Activated naive CD8-positive, alpha-beta T cell treated with anti-CD3 and anti-CD28 coated beads, Interleukin-2, amount 50 U/mL, for 24 hours (primary cell): ENCODE results near the gene CLDN15.
A peak's percentile ranks its signal among the peaks of the same experiment; 100 is the strongest.

Experiments
- ATAC-seq: fragments of 150-1000 bp; cut with Tn5 transposase; one replicate; pipeline ENCODE4 v1.10.0; 2021
- DNase-seq: peaks from one replicate; pipeline ENCODE4 v3.0.0; 2021
- H3K27ac Mint-ChIP-seq: one replicate; pipeline ENCODE4 v1.8.0; 2021; ENCODE audit warnings: mild to moderate bottlenecking, mixed read lengths
- H3K27me3 Mint-ChIP-seq: one replicate; pipeline ENCODE4 v1.8.0; 2021; ENCODE audit warnings: mixed read lengths
- H3K36me3 Mint-ChIP-seq: one replicate; pipeline ENCODE4 v1.8.0; 2021; ENCODE audit warnings: low read depth, mixed read lengths
- H3K4me1 Mint-ChIP-seq: one replicate; pipeline ENCODE4 v1.8.0; 2021; ENCODE audit warnings: mixed read lengths
- H3K4me3 Mint-ChIP-seq: one replicate; pipeline ENCODE4 v1.8.0; 2021; ENCODE audit warnings: mild to moderate bottlenecking, moderate library complexity, mixed read lengths
- H3K9me3 Mint-ChIP-seq: one replicate; pipeline ENCODE4 v1.8.0; 2021; ENCODE audit warnings: mixed read lengths

Gene CLDN15

GRCh38 chr7:101238226-101239182 is 902 bp upstream of the CLDN15 start:
- no peaks in the 10 kb centered on the region for H3K9me3 Mint-ChIP-seq
- peaks cover 11% of the 10 kb centered on the region for H3K4me1 Mint-ChIP-seq
- no peak for DNase-seq
- no peak for ATAC-seq
- H3K36me3 Mint-ChIP-seq: no peaks in the 10 kb centered on the region
- H3K4me3 Mint-ChIP-seq: no peak overlapping the region
- peak overlapping the region; percentile 19 for H3K27ac Mint-ChIP-seq
- H3K27me3 Mint-ChIP-seq: no peaks in the 10 kb centered on the region

DNA sequence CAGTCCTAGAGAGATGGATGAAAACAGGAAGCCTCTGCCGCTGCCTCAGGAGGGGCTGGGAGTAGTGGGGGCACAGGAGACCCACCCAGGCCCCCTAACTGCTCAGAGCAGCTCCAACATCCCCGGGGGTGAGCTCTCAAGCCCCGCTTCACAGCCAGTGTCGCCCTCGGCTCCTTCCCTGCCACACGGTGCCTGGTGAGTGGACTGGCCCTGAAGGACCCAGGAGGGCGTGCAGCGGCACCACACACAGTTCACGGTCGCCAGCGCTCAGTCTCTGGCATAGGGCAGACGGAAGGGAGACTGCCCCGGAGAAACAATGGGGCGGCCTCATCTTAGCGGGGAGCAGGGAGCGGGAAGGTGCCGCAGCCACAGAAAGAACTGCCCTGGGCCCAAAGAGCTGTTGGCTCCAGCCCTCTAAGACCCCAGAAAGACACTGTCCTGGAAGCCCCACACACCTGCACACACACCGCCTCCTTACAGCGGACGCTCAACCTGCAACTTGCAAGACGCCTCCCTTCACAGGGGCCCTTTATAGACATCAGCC is 1.2 kb downstream of the CLDN15 start:
- H3K4me3 Mint-ChIP-seq: no peak overlapping the region
- H3K36me3 Mint-ChIP-seq: no peaks in the 10 kb centered on the region
- ATAC-seq (no peak), DNase-seq (no peak)
- H3K27ac Mint-ChIP-seq: no peak overlapping the region
- peaks cover under 1% of the 10 kb centered on the region for H3K4me1 Mint-ChIP-seq
- H3K9me3 Mint-ChIP-seq: no peaks in the 10 kb centered on the region
- H3K27me3 Mint-ChIP-seq: no peaks in the 10 kb centered on the region

- DNase-seq: no peak
- Mint-ChIP-seq H3K27me3 (no peaks in the 10 kb centered on the region), H3K9me3 (no peaks in the 10 kb centered on the region), H3K4me1 (no peaks in the 10 kb centered on the region), H3K36me3 (no peaks in the 10 kb centered on the region), H3K27ac (no peak overlapping the region), H3K4me3 (no peak overlapping the region)
- no peak for ATAC-seq
Observed at GRCh38 chr7:101235522-101235921, 2.1 kb downstream of the CLDN15 start.

DNA sequence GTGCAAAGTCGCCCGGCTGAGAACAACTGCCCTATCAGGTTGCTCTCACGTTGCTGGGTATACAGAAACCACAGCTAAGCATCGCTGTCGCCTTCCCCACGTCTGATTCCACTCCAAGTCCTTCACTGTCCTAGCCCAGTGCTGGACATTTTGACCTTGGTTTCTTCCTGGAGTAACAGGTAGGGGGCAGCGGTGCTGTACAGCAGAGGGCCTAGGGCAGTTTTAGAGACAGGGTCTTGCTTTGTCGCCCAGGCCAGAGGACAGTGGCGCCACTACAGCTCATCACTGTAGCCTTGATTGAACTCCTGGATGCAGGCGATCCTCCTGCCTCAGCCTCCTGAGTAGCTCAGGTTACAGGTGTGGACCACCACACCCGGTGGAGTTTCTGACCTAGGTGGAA is 2.6 kb downstream of the CLDN15 start:
- H3K36me3 Mint-ChIP-seq: no peaks in the 10 kb centered on the region
- ATAC-seq (no peak), DNase-seq (no peak)
- H3K27me3 Mint-ChIP-seq: no peaks in the 10 kb centered on the region
- H3K4me1 Mint-ChIP-seq: no peaks in the 10 kb centered on the region
- H3K9me3 Mint-ChIP-seq: no peaks in the 10 kb centered on the region
- H3K27ac Mint-ChIP-seq: no peak overlapping the region
- no peak overlapping the region for H3K4me3 Mint-ChIP-seq

DNA sequence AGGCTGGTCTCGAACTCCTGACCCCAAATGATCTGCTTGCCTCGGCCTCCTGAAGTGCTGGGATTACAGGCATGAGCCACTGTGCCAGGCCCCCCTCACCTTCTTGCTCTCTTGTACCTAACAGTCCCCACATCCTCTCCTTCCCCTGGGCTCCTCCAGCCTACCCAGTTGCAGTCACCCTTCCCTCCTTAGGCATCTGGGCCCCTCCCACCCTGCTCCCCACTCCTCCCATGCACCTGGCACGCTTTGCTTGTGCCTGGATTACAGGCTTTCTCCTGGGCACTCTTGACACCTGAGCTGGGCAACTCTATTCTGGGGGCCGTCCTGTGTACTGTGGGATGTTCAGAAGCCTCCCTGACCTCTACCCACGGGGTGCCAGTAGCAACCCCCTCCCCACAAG is 3.0 kb downstream of the CLDN15 start:
- ATAC-seq (no peak), DNase-seq (no peak)
- no peak overlapping the region for H3K27ac Mint-ChIP-seq
- H3K4me3 Mint-ChIP-seq: no peak overlapping the region
- H3K27me3 Mint-ChIP-seq: no peaks in the 10 kb centered on the region
- no peaks in the 10 kb centered on the region for H3K36me3 Mint-ChIP-seq
- no peaks in the 10 kb centered on the region for H3K9me3 Mint-ChIP-seq
- H3K4me1 Mint-ChIP-seq: no peaks in the 10 kb centered on the region

DNA sequence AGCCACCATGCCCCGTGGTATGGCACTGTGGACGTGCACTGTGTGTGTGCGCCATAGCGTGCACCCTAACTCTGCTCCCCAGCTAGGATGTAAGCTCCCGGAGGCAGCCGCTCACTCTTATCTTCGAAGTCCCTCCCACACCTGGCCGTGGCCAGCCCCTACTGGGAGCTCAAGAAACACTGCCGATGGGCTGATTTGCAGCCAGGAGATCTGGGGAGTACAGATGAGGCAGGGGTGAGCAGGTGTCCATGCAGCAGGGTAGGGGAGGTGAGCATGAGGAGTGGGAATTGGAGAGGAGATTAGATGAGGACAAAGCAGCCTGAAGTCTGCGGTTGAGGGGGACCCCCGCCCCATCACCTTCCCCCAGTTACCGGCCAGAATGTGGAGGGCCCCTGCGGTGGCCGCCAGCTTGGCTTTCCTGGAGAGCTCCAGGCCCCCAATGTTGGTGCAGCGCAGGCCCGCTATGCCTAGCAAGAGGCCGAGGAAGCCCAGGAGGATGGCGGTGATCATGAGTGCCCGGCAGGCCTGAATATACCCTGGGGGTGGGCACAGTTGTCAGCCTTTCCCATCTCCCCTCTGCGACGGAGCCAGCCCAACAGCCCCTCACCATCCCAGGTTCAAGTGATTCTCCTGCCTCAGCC is 3.6 kb downstream of the CLDN15 start:
- no peak for DNase-seq
- no peak overlapping the region for H3K27ac Mint-ChIP-seq
- H3K36me3 Mint-ChIP-seq: no peaks in the 10 kb centered on the region
- H3K4me1 Mint-ChIP-seq: no peaks in the 10 kb centered on the region
- no peaks in the 10 kb centered on the region for H3K27me3 Mint-ChIP-seq
- no peak for ATAC-seq
- no peak overlapping the region for H3K4me3 Mint-ChIP-seq
- H3K9me3 Mint-ChIP-seq: no peaks in the 10 kb centered on the region

- H3K36me3 Mint-ChIP-seq: no peaks in the 10 kb centered on the region
- no peak for DNase-seq
- H3K27ac Mint-ChIP-seq: no peak overlapping the region
- no peaks in the 10 kb centered on the region for H3K27me3 Mint-ChIP-seq
- peak; percentile 3 for ATAC-seq
- H3K4me3 Mint-ChIP-seq: no peak overlapping the region
- H3K4me1 Mint-ChIP-seq: no peaks in the 10 kb centered on the region
- no peaks in the 10 kb centered on the region for H3K9me3 Mint-ChIP-seq
Observed at GRCh38 chr7:101232141-101232850, 5.3 kb downstream of the CLDN15 start.

DNA sequence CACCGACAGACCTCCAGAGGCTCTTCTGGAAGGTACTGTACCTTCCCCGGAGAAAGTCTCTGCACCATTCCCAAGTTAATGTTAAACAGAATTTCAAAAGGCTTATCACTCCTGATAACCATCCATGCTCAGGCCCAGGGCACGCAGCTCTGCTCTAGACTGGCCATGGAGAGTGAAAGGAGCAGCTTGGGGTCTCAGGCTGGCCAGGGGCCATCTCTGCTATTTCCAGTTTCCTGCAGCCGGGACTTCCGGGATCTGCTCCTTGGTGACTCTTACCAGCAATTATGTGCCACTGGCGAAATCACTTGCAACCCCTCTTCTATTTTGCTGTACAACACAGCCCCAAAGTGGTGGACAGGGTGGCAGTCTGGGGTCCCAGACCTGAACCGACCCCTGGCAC is 6.0 kb downstream of the CLDN15 start:
- ATAC-seq: no peak
- Mint-ChIP-seq H3K27ac (no peak overlapping the region), H3K27me3 (no peaks in the 10 kb centered on the region), H3K9me3 (no peaks in the 10 kb centered on the region), H3K4me1 (no peaks in the 10 kb centered on the region), H3K4me3 (no peak overlapping the region), H3K36me3 (no peaks in the 10 kb centered on the region)
- no peak for DNase-seq

- Mint-ChIP-seq H3K4me3 (no peak overlapping the region), H3K27me3 (no peaks in the 10 kb centered on the region), H3K27ac (no peak overlapping the region), H3K36me3 (peaks cover 2% of the 10 kb centered on the region), H3K9me3 (no peaks in the 10 kb centered on the region), H3K4me1 (no peaks in the 10 kb centered on the region)
- DNase-seq (no peak), ATAC-seq (no peak)
Observed at GRCh38 chr7:101226721-101227120, 10.9 kb downstream of the CLDN15 start.

- Mint-ChIP-seq H3K4me1 (no peaks in the 10 kb centered on the region), H3K4me3 (no peak overlapping the region), H3K9me3 (no peaks in the 10 kb centered on the region), H3K27ac (no peak overlapping the region), H3K27me3 (no peaks in the 10 kb centered on the region), H3K36me3 (peaks cover 2% of the 10 kb centered on the region)
- DNase-seq (no peak), ATAC-seq (no peak)
Observed at GRCh38 chr7:101225650-101226049, 12.0 kb downstream of the CLDN15 start.

- peaks cover 17% of the 10 kb centered on the region for H3K4me1 Mint-ChIP-seq
- no peak overlapping the region for H3K27ac Mint-ChIP-seq
- no peaks in the 10 kb centered on the region for H3K9me3 Mint-ChIP-seq
- no peak overlapping the region for H3K4me3 Mint-ChIP-seq
- no peak for DNase-seq
- ATAC-seq: no peak
- peaks cover 2% of the 10 kb centered on the region for H3K36me3 Mint-ChIP-seq
- H3K27me3 Mint-ChIP-seq: no peaks in the 10 kb centered on the region
Observed at GRCh38 chr7:101223528-101223927, 14.1 kb downstream of the CLDN15 start.

- Mint-ChIP-seq H3K4me3 (no peak overlapping the region), H3K27ac (no peak overlapping the region), H3K9me3 (no peaks in the 10 kb centered on the region), H3K4me1 (peaks cover 27% of the 10 kb centered on the region), H3K27me3 (no peaks in the 10 kb centered on the region), H3K36me3 (peaks cover 2% of the 10 kb centered on the region)
- ATAC-seq: no peak
- DNase-seq: no peak
Observed at GRCh38 chr7:101222275-101222830, 15.2 kb downstream of the CLDN15 start.

- Mint-ChIP-seq H3K4me1 (peaks cover 36% of the 10 kb centered on the region), H3K36me3 (peaks cover 3% of the 10 kb centered on the region), H3K9me3 (no peaks in the 10 kb centered on the region), H3K27me3 (no peaks in the 10 kb centered on the region), H3K27ac (no peak overlapping the region), H3K4me3 (no peak overlapping the region)
- no peak for DNase-seq
- ATAC-seq: no peak
Observed at GRCh38 chr7:101220295-101220694, 17.3 kb downstream of the CLDN15 start.
